Body of pancreas (tissue), 4 donors: ENCODE results near the gene LPAR3.

Experiments
- POLR2A ChIP-seq, 3 donors: fragments of 450-650 bp; IDR thresholded peaks; one replicate each; pipeline ENCODE4 v1.6.1; 2016; ENCODE audit warnings: antibody characterized with exemption in 3 of 3, mild to moderate bottlenecking in 2 of 3
- TF ChIP-seq, protein P1 (sequence below), 7 experiments: fragments of 450-650 bp in 4 of 7; fragments of 200-600 bp in 3 of 7; sonication (generic) in 3 of 7; IDR thresholded peaks; one replicate each; pipeline ENCODE4 v1.5.1; 2016 to 2019; ENCODE audit warnings: antibody characterized with exemption in 7 of 7

DNA sequence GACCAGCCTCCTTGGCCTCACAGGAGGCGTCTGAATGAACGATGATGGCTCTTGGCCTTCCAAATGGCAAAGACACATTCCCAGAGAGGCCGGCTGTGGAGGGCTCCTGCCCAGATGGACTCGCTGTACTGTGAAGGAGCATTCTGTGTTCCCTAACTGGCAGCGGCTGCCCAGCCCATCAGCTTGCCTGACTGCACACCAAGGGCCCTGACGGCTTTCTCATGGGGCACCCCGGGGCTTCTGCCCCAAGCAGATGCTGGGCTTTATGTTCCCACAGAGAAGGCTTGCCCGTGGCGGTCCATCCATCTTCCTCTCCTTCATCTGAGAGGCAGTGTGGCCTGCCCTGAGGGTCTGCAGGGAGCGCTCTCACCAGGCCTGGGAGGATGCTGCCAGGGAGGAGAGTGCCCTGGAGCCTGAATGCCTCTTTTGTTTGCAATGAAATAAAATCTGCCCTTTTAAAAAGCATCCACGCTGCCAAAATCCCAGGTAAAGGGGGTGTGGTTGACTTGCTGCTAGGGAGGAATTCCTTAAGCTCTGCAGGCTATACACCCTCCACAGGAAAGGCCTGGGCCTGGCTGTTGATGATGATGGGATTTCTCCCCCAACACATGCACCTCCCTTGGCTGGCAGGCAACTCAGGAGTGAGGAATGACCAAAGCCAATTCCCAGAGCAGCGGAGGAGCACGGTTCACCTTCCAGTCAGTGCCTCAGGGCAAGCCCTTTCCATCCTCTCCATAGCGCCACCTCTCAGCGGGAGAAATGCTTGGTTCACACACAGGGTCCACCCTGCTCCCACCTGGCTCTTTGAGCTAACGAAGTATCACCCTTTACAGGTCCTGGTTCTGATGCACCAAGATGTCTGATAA lies 118.1 kb downstream of the LPAR3 start:
- TF ChIP-seq, protein P1, sequence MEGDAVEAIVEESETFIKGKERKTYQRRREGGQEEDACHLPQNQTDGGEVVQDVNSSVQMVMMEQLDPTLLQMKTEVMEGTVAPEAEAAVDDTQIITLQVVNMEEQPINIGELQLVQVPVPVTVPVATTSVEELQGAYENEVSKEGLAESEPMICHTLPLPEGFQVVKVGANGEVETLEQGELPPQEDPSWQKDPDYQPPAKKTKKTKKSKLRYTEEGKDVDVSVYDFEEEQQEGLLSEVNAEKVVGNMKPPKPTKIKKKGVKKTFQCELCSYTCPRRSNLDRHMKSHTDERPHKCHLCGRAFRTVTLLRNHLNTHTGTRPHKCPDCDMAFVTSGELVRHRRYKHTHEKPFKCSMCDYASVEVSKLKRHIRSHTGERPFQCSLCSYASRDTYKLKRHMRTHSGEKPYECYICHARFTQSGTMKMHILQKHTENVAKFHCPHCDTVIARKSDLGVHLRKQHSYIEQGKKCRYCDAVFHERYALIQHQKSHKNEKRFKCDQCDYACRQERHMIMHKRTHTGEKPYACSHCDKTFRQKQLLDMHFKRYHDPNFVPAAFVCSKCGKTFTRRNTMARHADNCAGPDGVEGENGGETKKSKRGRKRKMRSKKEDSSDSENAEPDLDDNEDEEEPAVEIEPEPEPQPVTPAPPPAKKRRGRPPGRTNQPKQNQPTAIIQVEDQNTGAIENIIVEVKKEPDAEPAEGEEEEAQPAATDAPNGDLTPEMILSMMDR (IDR thresholded peaks at IDR 0.05), result no peak
- TF ChIP-seq POLR2A (IDR thresholded peaks at IDR 0.05), result no peak
